Epidermal melanocyte (primary cell): ENCODE data around the gene PASD1.
"Not testable (repeated sequence)": the region's sequence is repeated elsewhere in the genome, so short reads cannot be mapped to it uniquely, and the experiment has no call there.

Source experiments
- DNase-seq: peaks from one replicate; pipeline ENCODE4 v3.0.0; 2011; ENCODE audit warnings: low spot score; ENCODE audit not compliant: insufficient read length

Gene PASD1, protein sequence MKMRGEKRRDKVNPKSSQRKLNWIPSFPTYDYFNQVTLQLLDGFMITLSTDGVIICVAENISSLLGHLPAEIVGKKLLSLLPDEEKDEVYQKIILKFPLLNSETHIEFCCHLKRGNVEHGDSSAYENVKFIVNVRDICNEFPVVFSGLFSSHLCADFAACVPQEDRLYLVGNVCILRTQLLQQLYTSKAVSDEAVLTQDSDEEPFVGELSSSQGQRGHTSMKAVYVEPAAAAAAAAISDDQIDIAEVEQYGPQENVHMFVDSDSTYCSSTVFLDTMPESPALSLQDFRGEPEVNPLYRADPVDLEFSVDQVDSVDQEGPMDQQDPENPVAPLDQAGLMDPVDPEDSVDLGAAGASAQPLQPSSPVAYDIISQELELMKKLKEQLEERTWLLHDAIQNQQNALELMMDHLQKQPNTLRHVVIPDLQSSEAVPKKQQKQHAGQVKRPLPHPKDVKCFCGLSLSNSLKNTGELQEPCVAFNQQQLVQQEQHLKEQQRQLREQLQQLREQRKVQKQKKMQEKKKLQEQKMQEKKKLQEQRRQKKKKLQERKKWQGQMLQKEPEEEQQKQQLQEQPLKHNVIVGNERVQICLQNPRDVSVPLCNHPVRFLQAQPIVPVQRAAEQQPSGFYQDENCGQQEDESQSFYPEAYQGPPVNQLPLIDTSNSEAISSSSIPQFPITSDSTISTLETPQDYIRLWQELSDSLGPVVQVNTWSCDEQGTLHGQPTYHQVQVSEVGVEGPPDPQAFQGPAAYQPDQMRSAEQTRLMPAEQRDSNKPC

DNA sequence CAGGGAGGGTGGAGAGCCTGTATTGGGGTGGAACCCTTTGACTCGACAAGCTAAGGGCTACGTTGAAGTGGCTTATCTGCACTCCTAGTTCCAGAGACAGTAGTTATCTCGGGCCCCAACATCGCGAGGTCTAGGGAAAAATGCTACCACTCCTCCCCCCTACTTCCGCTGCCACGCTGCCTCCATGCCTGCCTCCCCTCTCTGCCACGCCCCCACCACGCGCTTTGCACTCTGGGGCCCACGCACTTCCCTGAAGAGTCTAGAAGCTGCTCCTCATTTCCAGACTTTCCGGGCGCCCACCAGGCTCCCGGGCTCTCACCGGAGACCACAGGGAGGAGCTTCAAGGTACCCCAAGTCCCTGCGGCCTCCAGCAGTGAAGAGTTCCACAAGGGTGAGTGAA, at the start of gene PASD1:
Gene PASD1, plus strand, starts transcription at position 227 of the 400 bp plus-strand sequence. CDS start 37,879 bp downstream, outside the sequence.
- DNase-seq: no peak

DNA sequence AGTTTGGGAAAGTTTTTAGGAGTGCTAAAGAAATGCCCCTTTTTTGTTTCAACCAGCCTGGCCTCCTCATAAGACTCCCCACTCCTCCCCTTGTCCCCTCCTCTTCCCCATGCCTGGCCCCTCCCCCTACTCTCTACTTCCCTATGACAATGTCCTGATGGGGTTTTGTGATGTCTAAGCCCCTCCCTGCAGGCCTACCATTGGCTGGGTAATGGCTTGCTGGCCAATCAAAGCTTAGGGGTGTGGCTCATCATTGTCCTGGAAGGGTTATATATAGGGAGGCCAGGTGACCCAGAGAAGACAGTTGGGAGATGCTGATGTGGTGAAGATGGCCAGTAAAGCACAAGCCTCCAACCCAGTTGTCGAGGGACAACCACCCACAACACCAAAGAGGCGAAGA, 48.2 kb upstream of the PASD1 start:
- no peak for DNase-seq

DNA sequence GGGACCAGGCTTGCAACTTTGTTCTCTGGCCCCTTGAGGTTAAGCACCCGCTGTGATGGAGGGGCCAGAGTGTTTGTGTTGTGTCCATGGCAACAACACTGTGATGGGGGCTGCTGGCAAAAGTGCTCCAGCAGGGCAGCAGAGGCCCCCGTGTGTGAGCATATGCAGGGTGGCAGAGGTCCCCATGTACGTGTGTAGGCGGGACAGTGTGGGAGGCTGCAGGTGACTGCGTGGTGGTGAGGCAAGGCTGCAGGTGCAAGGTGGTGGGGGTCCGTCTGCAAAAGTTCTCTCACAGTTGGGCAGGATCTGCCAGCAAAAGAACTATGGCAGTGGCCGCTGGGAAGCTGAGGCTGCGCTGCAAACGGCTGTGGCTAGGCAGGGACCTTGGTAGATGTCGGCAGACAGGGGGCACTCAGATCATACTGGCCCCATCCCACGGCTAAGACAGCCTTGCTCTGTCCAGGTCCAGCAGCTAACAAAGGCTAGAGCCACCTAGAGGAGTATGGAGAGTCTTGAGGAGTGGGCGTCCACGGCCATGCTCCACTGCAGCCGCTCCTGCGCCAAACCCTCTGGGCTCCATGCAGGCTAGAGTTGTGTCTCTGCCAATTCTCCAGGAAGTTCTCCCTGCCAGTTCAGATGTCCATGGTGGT, 46.8 kb upstream of the PASD1 start:
- no peak for DNase-seq

DNA sequence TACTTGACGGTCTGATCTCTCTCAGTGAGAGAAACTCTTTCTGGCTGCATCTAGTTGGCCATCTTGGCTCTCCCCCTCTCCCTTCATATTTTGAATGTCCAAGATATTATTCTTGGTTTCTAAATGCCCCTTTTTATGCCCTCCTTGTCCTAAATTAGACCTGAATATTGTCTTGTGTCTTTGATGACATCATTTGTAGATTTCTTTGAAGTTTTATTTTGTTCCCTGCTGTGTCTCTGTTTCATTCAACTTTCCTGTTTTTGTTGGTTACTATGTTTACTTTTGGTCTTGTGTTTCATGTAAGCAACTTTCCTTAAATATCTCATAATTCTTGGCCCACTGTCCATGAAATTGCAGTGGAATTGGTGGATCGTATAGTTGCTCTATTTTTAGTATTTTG, 46.1 kb upstream of the PASD1 start:
- no peak for DNase-seq

DNA sequence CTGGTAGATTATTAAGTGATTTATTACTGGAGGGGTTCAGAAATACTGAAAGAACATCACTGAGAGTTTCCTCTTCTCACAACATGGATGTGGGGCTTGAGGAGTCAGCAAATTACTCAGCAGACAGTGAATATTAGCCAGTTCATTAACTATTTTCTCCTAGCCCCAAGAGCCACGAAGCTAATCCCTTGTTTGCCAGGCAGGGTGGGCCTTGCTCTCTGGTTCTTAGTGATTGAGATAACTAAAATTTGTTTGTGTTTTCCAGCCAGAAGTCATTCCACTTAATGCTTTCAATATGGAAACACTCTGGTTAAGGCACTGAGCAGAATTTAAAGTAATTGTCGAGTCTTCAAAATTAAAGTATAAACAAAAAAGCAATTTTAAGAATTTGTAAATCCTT, 40.1 kb upstream of the PASD1 start:
- DNase-seq: no peak

DNA sequence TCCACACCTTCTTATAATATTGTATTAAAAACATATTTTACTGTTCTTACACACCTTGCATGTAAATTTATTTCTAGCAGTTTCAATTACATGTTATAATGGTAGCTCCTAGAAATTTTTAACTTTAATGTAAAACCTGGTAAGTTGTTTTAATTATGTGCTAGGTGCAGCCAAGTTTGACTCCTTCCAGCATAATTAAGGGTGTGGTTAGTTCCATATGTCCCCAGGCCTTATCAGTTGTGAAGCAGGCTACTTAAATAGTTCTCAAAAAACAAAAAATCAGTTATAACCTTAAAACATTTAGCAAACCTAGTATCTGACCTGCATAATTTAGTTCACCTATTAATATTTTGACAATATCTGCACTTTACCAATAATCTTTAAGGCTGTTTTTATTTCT, 26.9 kb upstream of the PASD1 start:
- DNase-seq: no peak

DNA sequence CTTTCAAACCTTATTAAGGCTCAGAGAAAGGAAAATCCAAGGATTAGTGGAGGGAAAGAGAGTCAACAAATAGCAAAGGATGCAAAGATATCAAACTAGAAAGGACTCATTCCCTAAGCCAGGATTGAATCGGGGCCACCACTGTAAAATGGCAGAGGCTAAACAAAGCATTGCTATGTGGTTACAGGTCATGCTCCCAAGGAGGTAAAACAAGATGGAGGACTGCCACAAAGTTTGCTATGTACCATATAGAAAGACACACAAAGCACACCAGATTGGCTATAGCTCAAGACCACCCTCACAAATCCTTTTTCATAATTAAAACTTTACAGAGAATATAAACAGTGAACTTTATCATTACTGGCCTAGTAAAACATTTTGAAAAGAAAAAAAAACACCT, 25.9 kb upstream of the PASD1 start:
- DNase-seq: no peak

DNA sequence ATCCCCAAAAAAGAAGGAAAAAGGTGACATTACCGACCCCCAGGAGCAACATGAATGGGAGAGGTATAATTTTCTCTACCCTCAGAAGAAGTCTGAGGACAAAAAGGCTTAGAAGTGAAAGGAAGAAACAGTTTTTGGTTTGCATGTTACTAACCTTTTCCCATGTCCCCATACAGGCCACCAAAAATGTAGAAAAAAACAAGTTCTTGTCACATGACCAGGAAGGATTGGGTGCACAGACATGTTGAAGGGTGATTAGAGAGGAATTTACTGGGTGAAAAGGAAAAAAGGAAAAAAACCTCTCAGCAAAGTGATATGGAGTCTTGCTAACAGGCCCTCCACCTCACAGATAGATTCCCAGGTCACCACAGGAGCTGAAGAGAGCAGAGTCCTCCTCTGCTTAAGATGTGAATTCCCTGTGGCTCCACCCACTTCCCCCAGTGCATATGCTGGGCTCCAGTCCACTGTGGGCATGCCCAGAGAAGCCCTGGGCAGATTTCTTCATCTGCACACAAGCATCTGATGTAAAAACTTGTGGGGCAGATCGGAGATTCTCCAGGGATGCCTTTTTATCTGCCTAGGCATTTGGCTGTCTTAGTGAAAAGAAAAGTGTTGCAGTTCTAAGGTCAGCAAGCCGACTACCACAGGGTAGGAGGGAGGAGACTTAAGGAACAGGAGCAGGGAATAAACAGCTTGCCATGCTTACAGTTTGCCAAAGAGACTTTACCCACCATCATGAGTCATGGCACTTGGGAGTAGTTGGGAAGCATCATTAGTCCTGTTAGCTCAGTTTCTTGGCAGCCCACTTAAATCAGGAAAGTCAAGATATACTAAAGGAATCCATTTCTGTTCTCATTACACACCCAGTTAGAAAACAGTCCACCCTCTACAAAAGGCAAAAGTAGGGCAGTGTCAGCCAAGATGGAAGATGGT, 25.0 kb upstream of the PASD1 start:
- DNase-seq: no peak

DNA sequence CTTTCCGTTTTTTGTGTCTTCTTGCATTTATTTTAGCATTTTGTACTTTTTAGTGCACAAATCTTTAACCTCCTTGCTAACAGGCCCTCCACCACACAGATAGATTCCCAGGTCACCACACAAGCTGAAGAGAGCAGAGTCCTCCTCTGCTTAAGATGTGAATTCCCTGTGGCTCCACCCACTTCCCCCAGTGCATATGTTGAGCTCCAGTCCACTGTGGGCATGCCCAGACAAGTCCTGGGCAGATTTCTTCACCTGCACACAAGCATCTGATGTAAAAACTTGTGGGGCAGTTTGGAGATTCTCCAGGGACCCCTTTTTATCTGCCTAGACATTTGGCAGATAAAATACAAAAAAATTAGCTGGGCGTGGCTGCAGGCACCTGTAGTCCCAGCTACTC, 19.8 kb upstream of the PASD1 start:
- no peak for DNase-seq

DNA sequence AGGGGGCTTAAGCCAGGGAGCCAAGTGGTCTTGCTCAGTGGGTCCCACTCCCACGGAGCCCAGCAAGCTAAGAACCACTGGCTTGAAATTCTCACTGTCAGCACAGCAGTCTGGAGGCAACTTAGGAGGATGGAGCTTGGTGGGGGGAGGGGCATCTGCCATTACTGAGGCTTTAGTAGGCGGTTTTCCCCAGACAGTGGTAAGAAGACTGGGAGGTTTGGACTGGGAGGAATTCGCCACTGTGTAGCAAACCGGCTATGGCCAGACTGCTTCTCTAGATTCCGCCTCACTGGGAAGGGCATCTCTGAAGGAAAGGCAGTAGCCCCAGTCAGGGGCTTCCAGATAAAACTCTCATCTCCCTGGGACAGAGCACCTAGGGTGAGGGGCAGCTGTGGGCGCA, 17.2 kb upstream of the PASD1 start:
- not testable (repeated sequence) for DNase-seq

DNA sequence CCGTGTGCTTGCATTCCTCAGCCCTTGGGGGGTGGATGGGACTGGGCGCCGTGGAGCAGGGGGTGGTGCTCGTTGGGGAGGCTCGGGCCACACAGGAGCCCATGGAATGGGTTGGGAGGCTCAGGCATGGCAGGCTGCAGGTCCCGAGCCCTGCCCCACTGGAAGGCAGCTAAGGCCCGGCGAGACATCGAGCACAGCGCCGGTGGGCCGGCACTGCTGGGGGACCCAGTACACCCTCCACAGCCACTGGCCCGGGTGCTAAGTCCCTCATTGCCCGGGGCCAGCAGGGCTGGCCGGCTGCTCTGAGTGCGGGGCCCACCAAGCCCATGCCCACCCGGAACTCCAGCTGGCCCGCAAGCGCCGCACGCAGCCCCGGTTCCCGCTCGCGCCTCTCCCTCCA, 12.3 kb upstream of the PASD1 start:
- DNase-seq: not testable (repeated sequence)

DNA sequence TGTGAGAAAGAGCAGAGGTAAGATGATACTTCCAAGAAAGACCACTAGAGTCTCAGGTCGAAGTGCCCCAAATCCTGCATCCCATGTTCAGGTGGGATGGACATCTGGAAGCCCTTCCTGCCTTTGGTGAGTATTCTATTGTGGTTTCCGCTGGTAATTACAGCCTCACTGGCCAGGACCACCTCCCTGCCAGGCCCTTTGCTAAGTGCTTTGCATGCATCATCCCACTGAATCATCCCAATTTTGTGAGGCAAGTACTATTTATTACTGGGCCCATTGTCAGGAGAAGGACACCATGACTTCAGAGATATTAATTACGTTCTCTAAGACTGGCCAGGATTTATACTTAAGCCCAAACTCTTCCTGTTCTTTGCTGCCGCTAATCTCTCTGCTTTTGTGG, 10.7 kb upstream of the PASD1 start:
- DNase-seq: no peak

DNA sequence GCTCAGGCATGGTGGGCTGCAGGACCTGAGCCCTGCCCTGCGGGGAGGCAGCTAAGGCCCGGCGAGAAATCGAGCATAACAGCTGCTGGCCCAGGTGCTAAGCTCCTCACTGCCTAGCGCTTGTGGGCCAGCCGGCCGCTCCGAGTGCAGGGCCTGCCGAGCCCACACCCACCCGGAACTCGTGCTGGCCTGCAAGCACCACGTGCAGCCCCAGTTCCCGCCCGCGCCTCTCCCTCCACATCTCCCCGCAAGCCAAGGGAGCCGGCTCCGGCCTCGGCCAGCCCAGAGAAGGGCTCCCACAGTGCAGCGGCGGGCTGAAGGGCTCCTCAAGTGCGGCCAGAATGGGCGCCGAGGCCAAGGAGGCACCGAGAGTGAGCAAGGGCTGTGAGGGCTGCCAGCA, 8.2 kb upstream of the PASD1 start:
- not testable (repeated sequence) for DNase-seq

DNA sequence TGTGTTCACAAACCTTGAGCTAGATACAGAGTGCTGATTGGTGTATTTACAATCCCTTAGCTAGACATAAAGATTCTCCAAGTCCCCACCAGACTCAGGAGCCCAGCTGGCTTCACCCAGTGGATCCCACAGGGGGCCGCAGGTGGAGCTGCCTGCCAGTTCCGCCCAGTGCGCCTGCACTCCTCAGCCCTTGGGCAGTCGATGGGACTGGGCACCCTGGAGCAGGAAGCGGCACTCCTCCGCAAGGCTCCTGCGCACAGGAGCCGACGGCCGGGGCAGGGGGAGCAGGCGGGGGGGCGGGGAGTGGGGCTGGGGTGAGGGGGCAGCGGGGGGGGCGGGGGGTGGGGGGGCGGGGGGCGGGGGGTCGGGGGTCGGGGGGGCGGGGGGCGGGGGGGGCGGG, 990 bp upstream of the PASD1 start:
- DNase-seq: not testable (repeated sequence)

DNA sequence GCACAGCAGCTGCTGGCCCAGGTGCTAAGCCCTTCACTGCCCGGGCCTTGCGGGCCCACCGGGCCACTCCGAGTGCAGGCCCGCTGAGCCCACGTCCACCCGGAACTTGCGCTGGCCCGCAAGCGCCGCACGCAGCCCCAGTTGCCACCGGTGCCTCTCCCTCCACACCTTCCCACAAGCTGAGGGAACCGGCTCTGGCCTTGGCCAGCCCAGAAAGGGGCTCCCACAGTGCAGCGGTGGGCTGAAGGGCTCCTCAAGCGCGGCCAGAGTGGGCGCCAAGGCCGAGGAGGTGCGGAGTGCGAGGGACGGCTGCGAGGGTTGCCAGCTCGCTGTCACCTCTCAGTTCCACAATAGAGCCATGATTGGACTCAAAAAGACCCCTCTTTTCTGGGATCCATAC, 472 bp upstream of the PASD1 start:
- DNase-seq: not testable (repeated sequence)

DNA sequence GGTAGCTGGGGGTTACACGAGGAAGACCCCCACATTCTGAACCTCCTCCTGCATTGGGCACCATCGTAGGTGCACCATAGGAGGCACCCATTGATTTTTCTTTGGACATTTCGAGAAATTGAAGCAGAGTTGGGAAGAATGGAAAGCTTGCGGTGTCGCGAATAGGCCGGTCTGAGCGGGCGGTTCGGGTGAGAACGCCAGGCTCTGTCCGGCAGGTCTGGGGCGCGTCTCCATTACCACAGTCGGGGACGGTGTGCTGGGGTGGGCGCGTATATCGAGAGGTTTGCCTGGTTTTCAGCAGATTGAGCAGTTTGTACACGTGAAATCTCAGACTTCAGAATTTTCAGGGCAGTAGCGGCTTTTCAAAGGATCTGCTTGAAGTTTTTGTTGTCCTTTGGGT, 560 bp downstream of the PASD1 start:
- DNase-seq: no peak

DNA sequence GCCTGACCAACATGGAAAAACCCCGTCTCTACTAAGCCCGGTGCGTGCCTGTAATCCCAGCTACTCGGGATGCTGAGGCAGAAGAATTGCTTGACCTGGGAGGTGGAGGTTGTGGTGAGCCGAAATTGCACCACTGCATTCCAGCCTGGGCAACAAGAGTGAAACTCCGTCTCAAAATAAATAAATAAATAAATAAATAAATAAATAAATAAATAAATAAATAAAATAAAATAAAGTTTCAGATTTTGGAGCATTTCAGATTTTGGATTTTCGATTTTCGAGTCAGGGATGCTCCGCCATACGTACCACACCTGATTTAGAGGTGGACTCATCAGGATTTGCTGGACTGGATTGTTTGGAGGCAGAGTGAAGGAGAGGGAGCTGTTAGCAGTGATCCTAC, 3.4 kb downstream of the PASD1 start:
- not testable (repeated sequence) for DNase-seq

DNA sequence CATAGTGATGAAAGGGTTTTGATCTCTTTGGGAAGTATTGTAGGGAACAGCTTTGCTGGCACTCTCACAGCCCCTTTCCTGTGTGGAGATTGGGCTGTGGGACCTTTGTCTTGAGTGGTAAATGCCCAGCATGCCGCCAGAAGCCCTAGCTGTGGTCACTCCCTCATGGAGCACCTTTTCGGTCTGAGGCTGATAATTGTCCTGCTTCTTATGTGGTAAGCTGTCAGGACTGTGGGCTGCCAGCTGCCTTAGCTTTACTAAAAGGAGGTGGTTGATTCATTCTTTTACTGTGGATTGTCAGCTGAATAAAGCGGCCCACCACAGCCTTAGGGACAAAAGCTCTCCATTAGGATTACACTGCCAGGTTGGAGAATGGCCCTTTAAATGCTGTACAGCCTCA, 7.1 kb downstream of the PASD1 start:
- DNase-seq: no peak

DNA sequence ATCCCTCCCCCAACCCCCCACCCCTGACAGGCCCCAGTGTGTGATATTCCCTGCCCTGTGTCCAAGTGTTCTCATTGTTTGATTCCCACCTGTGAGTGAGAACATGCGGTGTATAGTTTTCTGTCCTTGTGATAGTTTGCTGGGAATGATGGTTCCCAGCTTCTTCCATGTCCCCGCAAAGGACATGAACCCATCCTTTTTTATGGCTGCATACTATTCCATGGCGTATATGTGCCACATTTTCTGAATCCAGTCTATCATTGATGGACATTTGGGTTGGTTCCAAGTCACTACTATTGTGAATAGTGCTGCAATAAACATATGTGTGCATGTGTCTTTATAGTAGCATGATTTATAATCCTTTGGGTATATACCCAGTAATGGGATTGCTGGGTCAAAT, 29.9 kb downstream of the PASD1 start:
- DNase-seq: not testable (repeated sequence)

DNA sequence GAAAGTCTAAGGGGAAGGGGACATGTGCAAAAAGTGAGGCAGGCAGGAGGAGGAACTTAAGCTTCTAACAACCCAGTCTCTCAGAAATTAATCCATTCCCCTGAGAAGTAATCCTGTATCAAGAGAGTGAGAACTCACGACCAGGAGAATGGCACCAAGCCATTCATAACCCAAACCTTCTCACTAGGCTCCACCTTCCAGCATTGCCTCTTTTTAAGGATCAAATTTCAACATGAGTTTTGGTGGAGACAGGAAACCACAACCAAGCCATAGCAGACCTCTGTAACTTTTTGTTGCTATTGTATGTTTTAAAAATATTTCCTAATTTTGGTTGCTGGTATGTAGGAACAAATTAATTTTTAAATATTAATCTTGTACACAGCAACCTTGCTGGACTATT, 32.8 kb downstream of the PASD1 start:
- DNase-seq: no peak

DNA sequence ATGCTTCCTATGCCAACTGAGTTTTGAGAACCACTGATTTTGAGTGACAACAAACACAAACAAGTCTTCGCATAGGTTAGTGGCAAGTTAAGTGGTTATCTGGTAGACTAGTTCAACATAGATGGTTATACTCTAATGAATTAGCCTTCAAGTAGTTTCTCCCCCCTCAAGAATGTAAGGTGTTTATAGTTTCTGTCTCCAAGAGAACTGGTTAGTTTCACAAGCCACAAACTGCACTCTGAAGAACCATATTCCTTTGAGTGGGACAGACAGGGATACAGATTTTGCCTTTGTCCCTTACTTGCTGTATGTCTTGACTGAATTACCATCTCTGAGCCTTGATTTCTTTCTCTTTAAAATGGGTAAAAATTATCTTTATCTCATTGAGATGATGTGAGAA, 41.5 kb downstream of the PASD1 start:
- DNase-seq: no peak
